Measurements from ENCODE around the gene DISP1. TPM values are rescaled to one million over a fixed set of nuclear protein-coding genes. Genes with fewer than 3 reads are reported as not detected.
"Not testable (repeated sequence)": the region's sequence is repeated elsewhere in the genome, so short reads cannot be mapped to it uniquely, and the experiment has no call there.

Gene DISP1
- polyA plus RNA-seq, 3 donors, result 13.5 to 16.1 (median 14.7) TPM

DNA sequence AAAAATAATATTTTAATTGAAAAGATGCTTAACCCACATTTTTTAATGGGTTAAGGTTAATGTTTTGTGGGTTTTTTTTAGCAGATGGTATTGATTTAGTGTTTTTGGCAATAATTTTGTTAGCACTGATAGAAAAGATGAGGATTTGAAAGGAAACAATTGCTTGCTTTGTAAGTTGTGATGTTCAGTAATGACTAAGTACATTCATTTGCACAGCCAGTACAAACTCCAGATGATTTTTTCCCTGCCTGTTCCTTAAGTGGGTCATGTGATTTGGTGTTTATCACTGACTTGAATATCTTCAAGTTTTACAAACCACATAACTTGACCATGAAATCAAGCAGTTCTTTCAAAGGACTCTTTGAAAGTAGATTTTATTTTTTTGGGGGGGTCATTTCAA is 15.0 kb downstream of the DISP1 start:
- no peak for DNase-seq (ENCODE audit: extremely low read depth in 1 of 11, low read depth in 9 of 11, low spot score in 4 of 11)

DNA sequence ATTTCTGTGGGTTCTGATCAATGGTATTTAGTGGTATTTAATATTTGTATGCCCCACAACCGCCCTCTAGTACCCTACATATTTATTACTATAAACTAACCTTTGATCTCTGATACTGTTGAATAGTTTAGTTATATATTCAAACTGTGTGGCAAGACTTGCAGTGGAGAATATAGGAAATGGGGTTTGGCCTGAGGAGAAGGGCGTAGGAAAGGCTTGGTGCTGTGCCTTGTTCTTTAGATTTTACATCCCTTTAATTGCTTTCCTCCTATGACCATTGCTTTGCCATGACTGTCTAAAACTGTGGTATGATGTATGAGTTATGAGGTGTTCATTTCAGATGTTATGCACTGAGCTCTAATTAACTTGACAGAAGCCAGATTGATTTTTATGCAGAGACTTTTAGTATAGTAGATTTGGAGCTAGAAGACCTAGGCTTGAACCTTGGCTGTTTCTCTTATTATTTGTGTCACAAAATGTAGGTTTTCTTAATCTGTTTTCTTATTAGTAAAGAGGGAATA is 18.6 kb downstream of the DISP1 start:
- DNase-seq (ENCODE audit: extremely low read depth in 1 of 11, low read depth in 9 of 11, low spot score in 4 of 11), result no peak

GRCh38 chr1:222843469-222844410 is 28.9 kb downstream of the DISP1 start:
- no peak for DNase-seq (ENCODE audit: extremely low read depth in 1 of 11, low read depth in 9 of 11, low spot score in 4 of 11)

- DNase-seq (ENCODE audit: extremely low read depth in 1 of 11, low read depth in 9 of 11, low spot score in 4 of 11), result no peak
Observed at GRCh38 chr1:222844411-222844779, 29.6 kb downstream of the DISP1 start.

- DNase-seq (ENCODE audit: extremely low read depth in 1 of 11, low read depth in 9 of 11, low spot score in 4 of 11), result no peak
Observed at GRCh38 chr1:222845763-222846162, 30.9 kb downstream of the DISP1 start.

GRCh38 chr1:222850550-222850949 is 35.7 kb downstream of the DISP1 start:
- DNase-seq (ENCODE audit: extremely low read depth in 1 of 11, low read depth in 9 of 11, low spot score in 4 of 11), result not testable (repeated sequence)

GRCh38 chr1:222852326-222852725 is 37.5 kb downstream of the DISP1 start:
- no peak for DNase-seq (ENCODE audit: extremely low read depth in 1 of 11, low read depth in 9 of 11, low spot score in 4 of 11)

- no peak for DNase-seq (ENCODE audit: extremely low read depth in 1 of 11, low read depth in 9 of 11, low spot score in 4 of 11)
Observed at GRCh38 chr1:222861062-222861461, 46.2 kb downstream of the DISP1 start.

Other genes with a start within 250 kb of the DISP1 start
- gene TAF1A, start 225.1 kb upstream of the DISP1 start, polyA plus RNA-seq (ENCODE audit: insufficient read length in 3 of 3), result 10 to 100 TPM; 14.4 to 17.6 (median 16.7) TPM
- 10 to 100 TPM; 59.2 to 80.7 (median 72.2) TPM for gene MIA3, start 196.9 kb upstream of the DISP1 start, polyA plus RNA-seq (ENCODE audit: insufficient read length in 3 of 3)
- 10 to 100 TPM; 62.5 to 78.7 (median 75.7) TPM for gene AIDA, start 102.5 kb upstream of the DISP1 start, polyA plus RNA-seq (ENCODE audit: insufficient read length in 3 of 3)
- gene BROX, start 102.5 kb upstream of the DISP1 start, polyA plus RNA-seq (ENCODE audit: insufficient read length in 3 of 3), result 10 to 100 TPM; 40.2 to 51.8 (median 49.1) TPM
- gene FAM177B, start 77.8 kb upstream of the DISP1 start, polyA plus RNA-seq (ENCODE audit: insufficient read length in 3 of 3), result not detected